HEK293T (cell line): Measurements from ENCODE around the gene PDSS2.

Experiments
- ELF4 ChIP-seq: fragments of 450-650 bp; IDR thresholded peaks from 2 replicates; pipeline ENCODE4 v1.6.1; 2017; ENCODE audit warnings: antibody characterized with exemption
- FOXM1 ChIP-seq: fragments of 450-650 bp; IDR thresholded peaks from 2 replicates; pipeline ENCODE4 v1.6.1; 2017; ENCODE audit warnings: mild to moderate bottlenecking, borderline replicate concordance
- NFRKB ChIP-seq: fragments of 450-650 bp; IDR thresholded peaks from 2 replicates; pipeline ENCODE4 v1.6.1; 2016; ENCODE audit warnings: mild to moderate bottlenecking, moderate library complexity
- SP1 ChIP-seq: fragments of 450-650 bp; IDR thresholded peaks from 2 replicates; pipeline ENCODE4 v1.6.1; 2017
- SUZ12 ChIP-seq: fragments of 450-650 bp; IDR thresholded peaks from 2 replicates; pipeline ENCODE4 v1.6.1; 2016; ENCODE audit warnings: mild to moderate bottlenecking
- TARDBP ChIP-seq: fragments of 450-650 bp; IDR thresholded peaks from 2 replicates; pipeline ENCODE4 v1.6.1; 2016
- TF ChIP-seq, protein P1 (sequence below): fragments of 450-650 bp; IDR thresholded peaks from 2 replicates; pipeline ENCODE4 v1.6.1; 2016

- TF ChIP-seq FOXM1 = no peak
- TF ChIP-seq, protein P1, sequence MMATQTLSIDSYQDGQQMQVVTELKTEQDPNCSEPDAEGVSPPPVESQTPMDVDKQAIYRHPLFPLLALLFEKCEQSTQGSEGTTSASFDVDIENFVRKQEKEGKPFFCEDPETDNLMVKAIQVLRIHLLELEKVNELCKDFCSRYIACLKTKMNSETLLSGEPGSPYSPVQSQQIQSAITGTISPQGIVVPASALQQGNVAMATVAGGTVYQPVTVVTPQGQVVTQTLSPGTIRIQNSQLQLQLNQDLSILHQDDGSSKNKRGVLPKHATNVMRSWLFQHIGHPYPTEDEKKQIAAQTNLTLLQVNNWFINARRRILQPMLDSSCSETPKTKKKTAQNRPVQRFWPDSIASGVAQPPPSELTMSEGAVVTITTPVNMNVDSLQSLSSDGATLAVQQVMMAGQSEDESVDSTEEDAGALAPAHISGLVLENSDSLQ = no peak
- TF ChIP-seq NFRKB = no peak
- no peak for TF ChIP-seq SUZ12
- no peak for TF ChIP-seq TARDBP
- no peak for TF ChIP-seq ELF4
- no peak for TF ChIP-seq SP1
These were observed 144.2 kb downstream of the PDSS2 start for GRCh38 chr6:107315114-107315513.
